H1 (cell line): ENCODE measurements around the gene JAKMIP2. TPM values are rescaled to one million over a fixed set of nuclear protein-coding genes. Genes with fewer than 3 reads are reported as not detected.
"Not testable (repeated sequence)": the region's sequence is repeated elsewhere in the genome, so short reads cannot be mapped to it uniquely, and the experiment has no call there.

Experiments used
- CTCF ChIA-PET: fragments of 300-600 bp; sonication (Branson Sonifier 250); formaldehyde crosslinking; loops from one replicate; lab custom pipeline; 2021; ENCODE audit not compliant: partially characterized antibody; lab: Charles Lee
- POLR2A ChIA-PET: fragments of 300-600 bp; sonication (Branson Sonifier 250); formaldehyde crosslinking; loops from one replicate; lab custom pipeline; 2021; ENCODE audit warnings: inconsistent platforms; ENCODE audit not compliant: partially characterized antibody; lab: Charles Lee
- DNase-seq, 2 experiments: peaks; one replicate each; pipeline versions ENCODE4 v3.0.0 to v3.0.0-alpha.2; 2010 to 2022; ENCODE audit warnings: low spot score in 2 of 2, low read depth in 1 of 2, mixed read lengths in 1 of 2
- FAIRE-seq: peaks from 2 replicates; lab custom pipeline; 2011; peaks lifted over from hg19 to GRCh38; lab: Jason Lieb, UNC
- H2AFZ ChIP-seq: 2 replicates; pipeline ENCODE4 v1.8.1; 2012; ENCODE audit warnings: low read length, inconsistent platforms
- H2AK5ac ChIP-seq: 2 replicates; pipeline ENCODE4 v1.6.1; 2013; ENCODE audit warnings: low read depth, low read length
- H2BK120ac ChIP-seq: replicated peaks from 2 replicates; pipeline ENCODE3; 2013; ENCODE audit warnings: low read depth, low read length, inconsistent platforms
- H2BK12ac ChIP-seq: 2 replicates; pipeline ENCODE4 v1.6.1; 2013; ENCODE audit warnings: low read depth, low read length
- H2BK15ac ChIP-seq: 2 replicates; pipeline ENCODE4 v1.6.1; 2013; ENCODE audit warnings: low read length
- H2BK20ac ChIP-seq: 2 replicates; pipeline ENCODE4 v1.6.1; 2013; ENCODE audit warnings: low read length
- H2BK5ac ChIP-seq: 2 replicates; pipeline ENCODE4 v1.6.1; 2013; ENCODE audit warnings: low read depth, low read length
- H3K14ac ChIP-seq: 2 replicates; pipeline ENCODE4 v1.6.1; 2013; ENCODE audit warnings: inconsistent platforms; ENCODE audit not compliant: insufficient read length
- H3K18ac ChIP-seq: 2 replicates; pipeline ENCODE4 v1.6.1; 2013; ENCODE audit warnings: low read length; ENCODE audit errors: extremely low read depth
- H3K23ac ChIP-seq: 2 replicates; pipeline ENCODE4 v1.6.1; 2013; ENCODE audit warnings: inconsistent platforms; ENCODE audit not compliant: insufficient read length
- H3K23me2 ChIP-seq: 2 replicates; pipeline ENCODE4 v1.6.1; 2013; ENCODE audit warnings: low read depth, low read length
- H3K27ac ChIP-seq: 2 replicates; pipeline ENCODE4 v1.6.1; 2011; ENCODE audit warnings: low read depth, low read length, inconsistent platforms
- H3K27me3 ChIP-seq, 4 experiments: replicated peaks in 1 of 4; 1 replicate in 1 of 4; 2 replicates in 3 of 4; pipeline versions ENCODE4 v1.6.1 to v1.8.1; 2011 to 2013; ENCODE audit warnings: low read length in 3 of 4, mild to moderate bottlenecking in 3 of 4, inconsistent platforms in 2 of 4, mixed read lengths in 2 of 4, moderate library complexity in 1 of 4; ENCODE audit not compliant: control insufficient read depth in 3 of 4, insufficient read depth in 3 of 4; ENCODE audit errors: extremely low read depth in 1 of 4
- H3K36me3 ChIP-seq, 4 experiments: 2 replicates each; pipeline versions ENCODE4 v1.6.1 to v1.8.1; 2011 to 2013; ENCODE audit warnings: mild to moderate bottlenecking in 4 of 4, low read length in 3 of 4, moderate library complexity in 2 of 4, control low read depth in 1 of 4, inconsistent platforms in 1 of 4; ENCODE audit not compliant: insufficient read depth in 4 of 4, control insufficient read depth in 2 of 4
- H3K4ac ChIP-seq: replicated peaks from 2 replicates; pipeline ENCODE3; 2013; ENCODE audit warnings: low read length, low read depth, mixed read lengths, inconsistent platforms; ENCODE audit not compliant: insufficient read length
- H3K4me1 ChIP-seq, 4 experiments: replicated peaks in 1 of 4; 1 replicate in 1 of 4; 2 replicates in 3 of 4; pipeline versions ENCODE4 v1.6.1 to v1.8.1; 2011 to 2013; ENCODE audit warnings: low read length in 3 of 4, inconsistent platforms in 2 of 4, mixed read lengths in 1 of 4; ENCODE audit not compliant: insufficient read depth in 4 of 4, control insufficient read depth in 3 of 4
- H3K4me2 ChIP-seq, 2 experiments: 2 replicates each; pipeline versions ENCODE4 v1.6.1 to v1.8.1; 2011 to 2013; ENCODE audit warnings: low read depth in 2 of 2, low read length in 2 of 2, control low read depth in 1 of 2, inconsistent platforms in 1 of 2, mild to moderate bottlenecking in 1 of 2; ENCODE audit not compliant: insufficient read depth in 1 of 2
- H3K4me3 ChIP-seq, 4 experiments: fragments of 200-600, 300-600 bp in 1 of 4; sonication (generic), shearing (Covaris generic), sonication (Bioruptor Twin) in 1 of 4; 2 replicates each; pipeline versions ENCODE4 v1.5.1 to v1.8.1; 2011 to 2016; ENCODE audit warnings: low read length in 4 of 4, low read depth in 3 of 4, control low read depth in 2 of 4, inconsistent platforms in 2 of 4, mild to moderate bottlenecking in 2 of 4, mixed read lengths in 1 of 4, moderate library complexity in 1 of 4; ENCODE audit not compliant: insufficient read depth in 2 of 4; ENCODE audit errors: extremely low read depth in 1 of 4
- H3K56ac ChIP-seq: replicated peaks from 2 replicates; pipeline ENCODE3; 2013; ENCODE audit warnings: low read depth, mild to moderate bottlenecking, mixed read lengths, low read length, inconsistent platforms; ENCODE audit not compliant: insufficient read length
- H3K79me1 ChIP-seq: 2 replicates; pipeline ENCODE4 v1.6.1; 2013; ENCODE audit warnings: low read depth, low read length, control low read depth
- H3K79me2 ChIP-seq, 2 experiments: 2 replicates each; pipeline versions ENCODE4 v1.6.1 to v1.8.1; 2012 to 2013; ENCODE audit warnings: low read length in 2 of 2, mild to moderate bottlenecking in 2 of 2, inconsistent platforms in 1 of 2; ENCODE audit not compliant: insufficient read depth in 2 of 2, control insufficient read depth in 1 of 2
- H3K9ac ChIP-seq, 4 experiments: replicated peaks in 1 of 4; 1 replicate in 1 of 4; 2 replicates in 3 of 4; pipeline versions ENCODE4 v1.6.1 to v1.8.1; 2011 to 2013; ENCODE audit warnings: low read depth in 3 of 4, low read length in 3 of 4, control low read depth in 2 of 4, mild to moderate bottlenecking in 2 of 4, moderate library complexity in 2 of 4, inconsistent platforms in 1 of 4; ENCODE audit errors: extremely low read depth in 1 of 4
- H3K9me3 ChIP-seq, 2 experiments: 2 replicates each; pipeline versions ENCODE4 v1.6.1 to v1.8.1; 2012 to 2013; ENCODE audit warnings: mild to moderate bottlenecking in 2 of 2, moderate library complexity in 2 of 2, control low read depth in 1 of 2, inconsistent platforms in 1 of 2, low read depth in 1 of 2, low read length in 1 of 2, mixed read lengths in 1 of 2; ENCODE audit not compliant: insufficient read depth in 2 of 2
- H4K20me1 ChIP-seq, 2 experiments: replicated peaks in 1 of 2; 2 replicates each; pipeline versions ENCODE3 to v1.8.1; 2011 to 2013; ENCODE audit warnings: inconsistent platforms in 2 of 2, low read length in 2 of 2, mild to moderate bottlenecking in 1 of 2; ENCODE audit not compliant: insufficient read depth in 2 of 2, control insufficient read depth in 1 of 2
- H4K5ac ChIP-seq: 2 replicates; pipeline ENCODE4 v1.6.1; 2013; ENCODE audit warnings: low read length, low read depth, mixed read lengths, inconsistent platforms; ENCODE audit not compliant: insufficient read length
- H4K8ac ChIP-seq: 2 replicates; pipeline ENCODE4 v1.8.0; 2013; ENCODE audit warnings: mild to moderate bottlenecking, moderate library complexity, low read length, inconsistent platforms; ENCODE audit not compliant: insufficient read depth; ENCODE audit errors: extremely low read depth
- H4K91ac ChIP-seq: replicated peaks from 2 replicates; pipeline ENCODE3; 2013; ENCODE audit warnings: low read length, mixed read lengths, inconsistent platforms; ENCODE audit not compliant: insufficient read length
- WGBS, 2 experiments: shearing (Covaris generic) in 1 of 2; methylation state at CpG; one replicate each; pipeline versions ENCODE4 v1.1.6 to v1.1.7; 2013 to 2015; ENCODE audit warnings: low lambda C conversion rate in 2 of 2, mixed read lengths in 2 of 2, inconsistent platforms in 1 of 2, low coverage in 1 of 2, missing lambda C conversion rate in 1 of 2; ENCODE audit not compliant: insufficient replicate concordance in 2 of 2, insufficient coverage in 1 of 2, insufficient read length in 1 of 2; ENCODE audit errors: extremely low coverage in 1 of 2, missing lambda C conversion rate in 1 of 2; 5-methylcytosine and 5-hydroxymethylcytosine counted together
- polyA plus RNA-seq, 7 experiments: library from polyadenylated mRNA; depleted of rRNA in 3 of 7; stranded (reverse) in 5 of 7; unstranded in 2 of 7; fragments of >200 nt in 5 of 7; fragments of 200-250 nt in 2 of 7; gene quantifications; 1 replicate in 5 of 7; 2 replicates in 1 of 7; 4 replicates in 1 of 7; pipeline versions ENCODE4 v1.2.1 to v1.2.3, GENCODE V29; 2011 to 2013; ENCODE audit warnings: missing spikeins in 2 of 7, mixed read lengths in 2 of 7
- total RNA-seq: library from RNA; stranded (reverse); fragmentation: NEBNext Ultra II Directional; extraction: Animal tissue kit (Norgen Biotek cat#: 25700); gene quantifications from 2 replicates; pipeline ENCODE4 v1.2.1, GENCODE V29; 2021

JAKMIP2 gene
- total and polyA plus RNA-seq, 2 of the 8 experiments (the other 6 are each of a cell fraction or from before 2014, with no cell fraction given): 2.4 to 13.6 TPM

GRCh38 chr5:147803161-147803560 lies 20.6 kb upstream of the JAKMIP2 start:
- H2BK120ac ChIP-seq, H4K91ac ChIP-seq, POLR2A ChIA-PET, FAIRE-seq, H3K4ac ChIP-seq, H2AK5ac ChIP-seq, H4K20me1 ChIP-seq, H2BK15ac ChIP-seq, H2BK20ac ChIP-seq, H3K23me2 ChIP-seq, H2BK5ac ChIP-seq, H3K9ac ChIP-seq, H3K4me1 ChIP-seq, H3K27me3 ChIP-seq, H2BK12ac ChIP-seq, H3K27ac ChIP-seq, H3K36me3 ChIP-seq, H4K8ac ChIP-seq, H3K4me3 ChIP-seq, DNase-seq, H4K5ac ChIP-seq, H3K9me3 ChIP-seq, H2AFZ ChIP-seq, H3K79me1 ChIP-seq, H3K56ac ChIP-seq, H3K18ac ChIP-seq, H3K79me2 ChIP-seq, H3K14ac ChIP-seq, H3K4me2 ChIP-seq, H3K23ac ChIP-seq: not testable (repeated sequence)
- 90% methylated on average over 3 of the region's 3 CpGs; no CpG with 5 or more reads in 1 of the 2 experiments for WGBS, 2 experiments
- CTCF ChIA-PET: interaction anchor here (1.8 kb wide), 1 partner anchor 20 kb away, joined by 4 read pairs; no protein-coding TSS in a partner anchor
